Measurements from ENCODE around the gene TANGO2.

TANGO2 gene

GRCh38 chr22:20112623-20113511 is 92.0 kb downstream of the TANGO2 start:
- no peak for TF ChIP-seq CTCF (IDR thresholded peaks at IDR 0.05; ENCODE audit: borderline replicate concordance, insufficient read depth, low read depth, low read length)
- H3K4me3 ChIP-seq (ENCODE audit: low read depth, low read length) = no peak overlapping the region

- TF ChIP-seq CTCF (IDR thresholded peaks at IDR 0.05; ENCODE audit: borderline replicate concordance, insufficient read depth, low read depth, low read length) = no peak
- no peak overlapping the region for H3K4me3 ChIP-seq (ENCODE audit: low read depth, low read length)
Observed at GRCh38 chr22:20113551-20114310, 92.8 kb downstream of the TANGO2 start.

GRCh38 chr22:20114506-20115475 is 93.9 kb downstream of the TANGO2 start:
- H3K4me3 ChIP-seq (ENCODE audit: low read depth, low read length) = no peak overlapping the region

GRCh38 chr22:20115691-20116375 is 94.9 kb downstream of the TANGO2 start, which contains the start of gene RANBP1:
RANBP1 (plus strand) TSS chr22:20116104; CDS start chr22:20116185, 81 bp downstream.
- no peak for TF ChIP-seq CTCF (IDR thresholded peaks at IDR 0.05; ENCODE audit: borderline replicate concordance, insufficient read depth, low read depth, low read length)
- peak within 1 kb of the TSS; percentile 98 for H3K4me3 ChIP-seq (ENCODE audit: low read depth, low read length)

More at GRCh38 chr22:20114506-20115475, 93.9 kb downstream of the TANGO2 start:
- TF ChIP-seq CTCF (IDR thresholded peaks at IDR 0.05; ENCODE audit: borderline replicate concordance, insufficient read depth, low read depth, low read length) = no peak

- no peak for TF ChIP-seq CTCF (IDR thresholded peaks at IDR 0.05; ENCODE audit: borderline replicate concordance, insufficient read depth, low read depth, low read length)
- H3K4me3 ChIP-seq (ENCODE audit: low read depth, low read length) = peak overlapping the region; percentile 98
Observed at GRCh38 chr22:20116376-20116950, 95.6 kb downstream of the TANGO2 start.
